Hepatocyte (in vitro differentiated cells): ENCODE data around the gene MSANTD2.

ENCODE experiments used
- CTCF ChIP-seq: fragments of 200-600 bp; sonication (generic); IDR thresholded peaks from 2 replicates; pipeline ENCODE4 v1.5.1; 2016; ENCODE audit warnings: antibody characterized with exemption, mild to moderate bottlenecking; ENCODE audit not compliant: poor library complexity
- EZH2 ChIP-seq: fragments of 200-600 bp; sonication (generic); IDR thresholded peaks from 2 replicates; pipeline ENCODE4 v1.6.1; 2016; ENCODE audit warnings: antibody characterized with exemption, mild to moderate bottlenecking, borderline replicate concordance

DNA sequence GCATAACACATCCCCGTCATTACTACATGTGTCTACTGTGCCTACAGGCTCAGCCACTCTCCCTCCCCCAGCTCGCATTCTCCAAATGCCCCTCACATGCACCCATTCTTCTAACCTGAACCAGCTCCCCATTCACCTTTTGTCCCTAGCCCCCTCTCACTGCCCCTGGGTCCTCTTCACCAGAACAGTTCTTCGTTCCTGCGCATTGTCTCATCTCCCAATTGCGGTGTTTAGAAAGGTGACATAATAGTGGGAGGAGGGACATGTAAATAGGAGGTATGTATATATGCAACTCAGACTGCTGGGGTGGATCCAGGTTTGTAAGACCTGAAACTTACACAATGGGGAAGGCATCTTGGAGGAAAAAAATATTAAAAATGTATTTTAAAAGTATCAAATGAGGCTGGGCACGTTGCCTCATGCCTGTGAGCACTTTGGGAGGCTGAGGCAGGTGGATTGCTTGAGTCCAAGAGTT is 43.4 kb downstream of the MSANTD2 start:
- no peak for TF ChIP-seq EZH2
- TF ChIP-seq CTCF: no peak
